ENCODE measurements around the gene TECPR1. TPM values are rescaled to one million over a fixed set of nuclear protein-coding genes. Genes with fewer than 3 reads are reported as not detected.

Gene TECPR1
- total RNA-seq, 1 experiment from 2014 or later, result 16.7 TPM

DNA sequence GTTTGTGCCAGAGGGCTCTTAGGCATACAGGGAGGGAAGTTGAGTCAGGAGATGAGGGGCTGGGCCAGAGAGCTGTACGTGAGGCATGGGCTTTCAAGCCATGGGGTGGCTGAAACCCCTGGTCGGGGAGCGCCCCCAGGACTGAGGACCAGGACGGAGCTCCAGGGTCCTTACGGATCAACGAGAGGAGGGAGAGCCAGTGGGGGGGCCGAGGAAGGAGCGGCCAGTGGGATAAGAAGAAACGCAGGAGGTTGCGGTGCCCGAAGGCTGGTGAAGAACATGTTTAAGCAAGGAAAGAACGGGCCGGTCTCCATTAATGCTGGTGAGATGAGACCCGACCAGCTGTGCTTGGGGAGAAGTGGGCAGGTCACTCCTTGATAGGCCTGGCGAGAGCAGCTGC lies 84.4 kb downstream of the TECPR1 start:
- DNase-seq (ENCODE audit: low spot score), result no peak

DNA sequence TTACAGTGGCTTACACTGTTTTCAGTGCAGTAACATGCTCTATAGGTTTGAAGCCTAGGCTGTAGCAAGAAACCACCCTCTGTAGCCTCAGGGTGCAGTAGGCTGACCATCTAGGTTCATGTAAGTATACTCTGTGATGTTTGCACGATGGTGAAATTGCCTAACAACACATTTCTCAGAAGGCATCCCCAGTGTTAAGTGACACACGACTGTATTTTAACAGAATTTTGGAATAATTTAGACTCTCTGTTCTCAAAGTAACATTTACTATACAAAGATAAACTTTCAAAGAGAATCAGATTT lies 85.4 kb downstream of the TECPR1 start:
- DNase-seq (ENCODE audit: low spot score), result no peak

DNA sequence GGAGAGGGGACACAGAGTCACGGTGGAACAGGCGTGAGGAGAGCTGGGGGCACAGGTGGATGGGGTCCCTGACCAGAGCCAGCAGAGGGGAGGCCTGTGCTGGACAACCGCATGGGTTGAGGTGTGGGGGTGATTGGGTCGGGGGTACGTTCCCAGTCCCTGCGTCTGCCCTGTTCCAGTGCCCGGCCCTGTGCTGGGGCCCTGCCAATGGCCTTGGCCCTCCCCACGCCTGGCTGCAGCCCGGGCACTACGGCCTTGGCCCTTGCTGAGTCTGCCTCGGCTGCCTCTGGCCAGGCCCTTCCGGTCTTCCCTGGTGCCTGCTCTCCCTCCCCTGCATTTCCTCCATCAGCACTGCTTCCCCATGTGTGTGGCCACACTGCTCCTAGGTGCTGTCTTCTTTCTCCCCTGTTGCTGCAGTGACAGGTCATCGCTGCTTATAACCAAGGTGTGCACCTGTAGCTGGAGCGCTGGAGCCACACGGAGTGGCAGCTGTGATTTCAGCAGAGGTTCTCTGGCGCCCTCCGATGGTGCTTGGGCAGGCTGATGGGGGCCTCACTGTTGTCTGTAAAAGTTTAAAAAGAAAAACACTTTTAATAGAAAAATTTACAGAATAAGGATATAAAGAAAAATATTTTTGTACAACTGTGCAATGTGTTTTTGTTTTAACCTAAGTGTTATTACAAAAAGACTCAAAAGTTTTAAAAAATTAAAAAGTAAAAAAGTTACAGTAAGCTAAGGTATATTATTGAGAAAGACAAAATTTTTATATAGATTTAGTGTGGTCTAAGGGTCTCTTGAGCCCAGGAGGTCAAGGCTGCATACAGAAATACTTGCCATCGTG lies 86.0 kb downstream of the TECPR1 start:
- DNase-seq (ENCODE audit: low spot score), result peak; percentile 32

Other genes starting within 250 kb of the TECPR1 start
- 8.7 and 9.3 TPM in 2 replicates for gene LMTK2, start 145.4 kb downstream of the TECPR1 start, total RNA-seq (2014; rRNA removed; shearing (Covaris generic))
- gene BHLHA15, start 40.8 kb downstream of the TECPR1 start, total RNA-seq (2014; rRNA removed; shearing (Covaris generic)), result not detected in 2 replicates
- 107 and 132 TPM in 2 replicates for gene BRI3, start 29.5 kb upstream of the TECPR1 start, total RNA-seq (2014; rRNA removed; shearing (Covaris generic))
- 14.0 and 16.1 TPM in 2 replicates for gene BAIAP2L1, start 148.9 kb upstream of the TECPR1 start, total RNA-seq (2014; rRNA removed; shearing (Covaris generic))

All from A172 (cell line).